HepG2 (cell line): ENCODE data around the gene MARS1. TPM values are rescaled to one million over a fixed set of nuclear protein-coding genes. Genes with fewer than 3 reads are reported as not detected.

Source experiments
- ATF7-NPFF ChIP-seq: sonication (generic); formaldehyde crosslinking; IDR thresholded peaks from 2 replicates; pipeline ENCODE4 v1.8.1; 2023; ENCODE audit warnings: mild to moderate bottlenecking, low read depth, missing genetic modification reagents, moderate library complexity
- BRCA1 ChIP-seq: sonication (generic); formaldehyde crosslinking; IDR thresholded peaks from 2 replicates; pipeline ENCODE4 v1.4.0; 2020; ENCODE audit warnings: missing genetic modification reagents
- CAMTA2 ChIP-seq: sonication (generic); formaldehyde crosslinking; IDR thresholded peaks from 2 replicates; pipeline ENCODE4 v1.4.0; 2020; ENCODE audit warnings: mild to moderate bottlenecking, missing genetic modification reagents, borderline replicate concordance
- FOXA1 ChIP-seq, 2 experiments: fragments of 450-650 bp in 1 of 2; sonication (generic) in 1 of 2; formaldehyde crosslinking in 1 of 2; IDR thresholded peaks; 2 replicates each; pipeline versions ENCODE4 v1.4.0 to v1.6.1; 2016 to 2020; ENCODE audit warnings: missing genetic modification reagents in 1 of 2
- FOXC1 ChIP-seq: sonication (generic); formaldehyde crosslinking; IDR thresholded peaks from 2 replicates; pipeline ENCODE4 v1.8.0; 2022; ENCODE audit warnings: mild to moderate bottlenecking, missing genetic modification reagents, borderline replicate concordance
- FOXP4 ChIP-seq: sonication (generic); formaldehyde crosslinking; IDR thresholded peaks from 2 replicates; pipeline ENCODE4 v1.4.0; 2020; ENCODE audit warnings: missing genetic modification reagents
- HDAC1 ChIP-seq: sonication (generic); formaldehyde crosslinking; IDR thresholded peaks from 2 replicates; pipeline ENCODE4 v1.5.1; 2020; ENCODE audit warnings: mild to moderate bottlenecking, missing genetic modification reagents
- HIC2 ChIP-seq: sonication (generic); formaldehyde crosslinking; IDR thresholded peaks from 2 replicates; pipeline ENCODE4 v1.9.0; 2022; ENCODE audit warnings: low read depth, missing genetic modification reagents
- MAF1 ChIP-seq: sonication (generic); formaldehyde crosslinking; IDR thresholded peaks from 2 replicates; pipeline ENCODE4 v1.5.0; 2020; ENCODE audit warnings: missing genetic modification reagents, borderline replicate concordance
- RBM39 ChIP-seq: fragments of 200-400 bp; formaldehyde crosslinking; IDR thresholded peaks from one replicate; pipeline ENCODE4 v1.6.1; 2018; ENCODE audit warnings: antibody characterized with exemption, mild to moderate bottlenecking, low read depth, low read length; ENCODE audit not compliant: poor library complexity, severe bottlenecking
- TCF7 ChIP-seq: sonication (generic); IDR thresholded peaks from 2 replicates; pipeline ENCODE4 v1.6.1; 2016; ENCODE audit warnings: antibody characterized with exemption, low read depth
- YY1 ChIP-seq: IDR thresholded peaks from 2 replicates; pipeline ENCODE4 v1.6.1; 2011; ENCODE audit warnings: low read length, low read depth, moderate library complexity, mild to moderate bottlenecking; ENCODE audit not compliant: insufficient read depth, insufficient replicate concordance
- ZBTB38 ChIP-seq: sonication (generic); formaldehyde crosslinking; IDR thresholded peaks from 2 replicates; pipeline ENCODE4 v1.5.1; 2020; ENCODE audit warnings: mild to moderate bottlenecking, missing genetic modification reagents
- ZC3H13 ChIP-seq: sonication (generic); formaldehyde crosslinking; IDR thresholded peaks from 2 replicates; pipeline ENCODE4 v1.8.1; 2023; ENCODE audit warnings: mild to moderate bottlenecking, missing genetic modification reagents, moderate library complexity
- ZFP36 ChIP-seq: fragments of 150-350 bp; IDR thresholded peaks from 2 replicates; pipeline ENCODE4 v1.6.1; 2018; ENCODE audit warnings: borderline replicate concordance, low read length, low read depth; ENCODE audit not compliant: partially characterized antibody
- ZGPAT ChIP-seq: IDR thresholded peaks from 2 replicates; pipeline ENCODE4 v1.6.1; 2016; ENCODE audit warnings: mild to moderate bottlenecking
- ZNF10 ChIP-seq: sonication (generic); formaldehyde crosslinking; IDR thresholded peaks from 2 replicates; pipeline ENCODE4 v1.4.0; 2020; ENCODE audit warnings: mild to moderate bottlenecking, low read depth, missing genetic modification reagents, borderline replicate concordance
- ZNF160 ChIP-seq: sonication (generic); formaldehyde crosslinking; IDR thresholded peaks from 2 replicates; pipeline ENCODE4 v1.8.0; 2022; ENCODE audit warnings: mild to moderate bottlenecking, inconsistent platforms, missing genetic modification reagents
- ZNF274 ChIP-seq: sonication (generic); formaldehyde crosslinking; IDR thresholded peaks from 2 replicates; pipeline ENCODE4 v1.5.1; 2020; ENCODE audit warnings: mild to moderate bottlenecking, missing genetic modification reagents
- ZNF468 ChIP-seq: sonication (generic); formaldehyde crosslinking; IDR thresholded peaks from 2 replicates; pipeline ENCODE4 v1.8.0; 2022; ENCODE audit warnings: mild to moderate bottlenecking, moderate library complexity, missing genetic modification reagents
- ZNF598 ChIP-seq: sonication (generic); formaldehyde crosslinking; IDR thresholded peaks from 2 replicates; pipeline ENCODE4 v1.5.1; 2020; ENCODE audit warnings: mild to moderate bottlenecking, missing genetic modification reagents, borderline replicate concordance
- ZNF782 ChIP-seq: sonication (generic); formaldehyde crosslinking; IDR thresholded peaks from 2 replicates; pipeline ENCODE4 v1.4.0; 2020; ENCODE audit warnings: missing genetic modification reagents, mild to moderate bottlenecking, borderline replicate concordance
- ZSCAN29 ChIP-seq: sonication (generic); formaldehyde crosslinking; conservative IDR thresholded peaks from 2 replicates; pipeline ENCODE4 v1.4.0; 2020; ENCODE audit warnings: mild to moderate bottlenecking, missing genetic modification reagents
- polyA plus RNA-seq, 8 experiments: library from polyadenylated mRNA; depleted of rRNA in 3 of 8; stranded (reverse) in 7 of 8; unstranded in 1 of 8; fragments of >200 nt; fragmentation: Illumina TruSeq in 4 of 8; extraction: Trizol in 4 of 8; gene quantifications; 2 replicates each; pipeline versions ENCODE4 v1.2.1 to v1.2.3, GENCODE V29; 2011 to 2016; ENCODE audit warnings: low read depth in 4 of 8, missing spikeins in 1 of 8, mixed read lengths in 1 of 8; ENCODE audit not compliant: insufficient read depth in 1 of 8
- total RNA-seq, 5 experiments: library from RNA; depleted of rRNA; stranded (reverse); fragments of >200 nt; fragmentation: Illumina TruSeq; extraction: Trizol; gene quantifications; 2 replicates each; pipeline ENCODE4 v1.2.3, GENCODE V29; 2016; ENCODE audit warnings: low read depth in 1 of 5

The MARS1 gene
- total and polyA plus RNA-seq, 2 of the 13 experiments (the other 11 are each of a cell fraction or from before 2014, with no cell fraction given), result 115 to 181 TPM

- TF ChIP-seq FOXP4 (CRISPR knock-in tag) (peak; percentile 10; the same call in 1 of the 2 replicates), ZBTB38 (CRISPR knock-in tag) (no peak), YY1 (peak; percentile 15), HDAC1 (CRISPR knock-in tag) (no peak), RBM39 (peak; percentile 33), TCF7 (no peak), FOXC1 (no peak), ZSCAN29 (CRISPR knock-in tag) (no peak), BRCA1 (no peak), ATF7-NPFF (CRISPR knock-in tag) (no peak), ZGPAT (no peak), ZFP36 (no peak), ZNF160 (CRISPR knock-in tag) (0 out of 2 replicates have a peak, but pooled peaks have one; percentile 55), HIC2 (CRISPR knock-in tag) (no peak), CAMTA2 (no peak), ZNF10 (no peak), FOXA1 (IDR thresholded peaks at IDR 0.05) (no peak), FOXA1 (CRISPR knock-in tag; IDR thresholded peaks at IDR 0.05) (no peak), ZC3H13 (CRISPR knock-in tag) (no peak; the same call in 1 of the 2 replicates), ZNF274 (CRISPR knock-in tag) (no peak), ZNF782 (CRISPR knock-in tag) (no peak), ZNF468 (CRISPR knock-in tag) (no peak), ZNF598 (CRISPR knock-in tag) (peak; percentile 84; the same call in 1 of the 2 replicates), MAF1 (CRISPR knock-in tag) (no peak)
These were observed 28.7 kb upstream of the MARS1 start (continued) for GRCh38 chr12:57459055-57459749.
